ENCODE measurements around the gene ATOH1. TPM values are rescaled to one million over a fixed set of nuclear protein-coding genes. Genes with fewer than 3 reads are reported as not detected.

The ATOH1 gene
- total RNA-seq, 1 donor from 2014 or later = not detected

- no peak overlapping the region for H3K27ac Mint-ChIP-seq (ENCODE audit: unreplicated experiment)
- peaks cover 34% of the 10 kb centered on the region for H3K27me3 Mint-ChIP-seq (ENCODE audit: low read depth)
- no peaks in the 10 kb centered on the region for H3K36me3 Mint-ChIP-seq (ENCODE audit: low read depth)
- no peak overlapping the region for H3K4me3 Mint-ChIP-seq
- no peak for TF ChIP-seq CTCF (conservative IDR thresholded peaks at IDR 0.05)
- H3K4me1 Mint-ChIP-seq = no peaks in the 10 kb centered on the region
- DNase-seq (ENCODE audit: low read depth, low spot score) = no peak
- no peaks in the 10 kb centered on the region for H3K9me3 Mint-ChIP-seq
Observed at GRCh38 chr4:93813092-93813491, 15.5 kb upstream of the ATOH1 start.

- peaks cover 43% of the 10 kb centered on the region for H3K27me3 Mint-ChIP-seq (ENCODE audit: low read depth)
- H3K4me3 Mint-ChIP-seq = no peak overlapping the region
- DNase-seq (ENCODE audit: low read depth, low spot score) = no peak
- no peak for TF ChIP-seq CTCF (conservative IDR thresholded peaks at IDR 0.05)
- no peaks in the 10 kb centered on the region for H3K36me3 Mint-ChIP-seq (ENCODE audit: low read depth)
- no peak overlapping the region for H3K27ac Mint-ChIP-seq (ENCODE audit: unreplicated experiment)
- H3K9me3 Mint-ChIP-seq = no peaks in the 10 kb centered on the region
- H3K4me1 Mint-ChIP-seq = no peaks in the 10 kb centered on the region
Observed at GRCh38 chr4:93814141-93814540, 14.4 kb upstream of the ATOH1 start.

GRCh38 chr4:93814722-93815121, 13.8 kb upstream of the ATOH1 start:
- H3K27me3 Mint-ChIP-seq (ENCODE audit: low read depth) = peaks cover 45% of the 10 kb centered on the region
- no peak overlapping the region for H3K27ac Mint-ChIP-seq (ENCODE audit: unreplicated experiment)
- no peaks in the 10 kb centered on the region for H3K9me3 Mint-ChIP-seq
- DNase-seq (ENCODE audit: low read depth, low spot score) = no peak
- TF ChIP-seq CTCF (conservative IDR thresholded peaks at IDR 0.05) = no peak
- H3K36me3 Mint-ChIP-seq (ENCODE audit: low read depth) = no peaks in the 10 kb centered on the region
- no peaks in the 10 kb centered on the region for H3K4me1 Mint-ChIP-seq
- no peak overlapping the region for H3K4me3 Mint-ChIP-seq

- no peak overlapping the region for H3K4me3 Mint-ChIP-seq
- TF ChIP-seq CTCF (conservative IDR thresholded peaks at IDR 0.05) = no peak
- H3K36me3 Mint-ChIP-seq (ENCODE audit: low read depth) = no peaks in the 10 kb centered on the region
- H3K27me3 Mint-ChIP-seq (ENCODE audit: low read depth) = peaks cover 92% of the 10 kb centered on the region
- peaks cover 18% of the 10 kb centered on the region for H3K4me1 Mint-ChIP-seq
- no peak for DNase-seq (ENCODE audit: low read depth, low spot score)
- H3K27ac Mint-ChIP-seq (ENCODE audit: unreplicated experiment) = no peak overlapping the region
- no peaks in the 10 kb centered on the region for H3K9me3 Mint-ChIP-seq
Observed at GRCh38 chr4:93825551-93826216, 2.9 kb upstream of the ATOH1 start.

- no peak for DNase-seq (ENCODE audit: low read depth, low spot score)
- Mint-ChIP-seq H3K9me3 (no peaks in the 10 kb centered on the region), H3K4me1 (peaks cover 18% of the 10 kb centered on the region), H3K27me3 (ENCODE audit: low read depth) (peaks cover 96% of the 10 kb centered on the region), H3K27ac (ENCODE audit: unreplicated experiment) (no peak overlapping the region), H3K36me3 (ENCODE audit: low read depth) (no peaks in the 10 kb centered on the region), H3K4me3 (peak overlapping the region; percentile 92)
- TF ChIP-seq CTCF (conservative IDR thresholded peaks at IDR 0.05) = no peak
Observed at GRCh38 chr4:93827272-93827947, 1.1 kb upstream of the ATOH1 start.

Measured in neural crest cell (in vitro differentiated cells).